ENCODE data around the gene ADGRF4. TPM values are rescaled to one million over a fixed set of nuclear protein-coding genes. Genes with fewer than 3 reads are reported as not detected.

ADGRF4 gene
- total RNA-seq, 1 donor from 2014 or later: not detected

DNA sequence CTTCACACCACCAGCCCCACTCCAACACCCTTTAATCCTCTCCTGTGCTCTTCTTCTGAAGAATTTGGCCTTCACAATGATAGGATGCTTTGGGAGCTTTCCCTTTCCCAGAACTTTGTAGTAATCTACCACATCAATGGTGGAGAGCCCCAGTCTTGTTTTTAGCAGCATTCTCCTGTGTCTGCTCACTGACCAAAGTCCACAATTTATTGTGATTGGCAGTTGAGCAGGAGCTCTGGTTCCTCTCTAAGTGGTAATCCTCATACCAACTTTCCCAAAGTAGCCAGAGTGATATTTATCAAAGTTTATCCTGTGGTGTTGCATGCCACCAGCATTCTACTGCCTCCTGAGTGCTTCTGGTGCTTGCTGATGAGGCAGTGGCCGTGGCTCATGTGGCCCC is 54.4 kb downstream of the ADGRF4 start:
- Mint-ChIP-seq H3K9me3 (ENCODE audit: unreplicated experiment) (no peaks in the 10 kb centered on the region), H3K36me3 (ENCODE audit: low read depth, unreplicated experiment) (no peaks in the 10 kb centered on the region), H3K4me3 (ENCODE audit: unreplicated experiment) (no peak overlapping the region), H3K27ac (ENCODE audit: unreplicated experiment) (no peak overlapping the region), H3K27me3 (ENCODE audit: unreplicated experiment) (no peaks in the 10 kb centered on the region), H3K4me1 (ENCODE audit: unreplicated experiment) (no peaks in the 10 kb centered on the region)
- TF ChIP-seq CTCF (IDR thresholded peaks at IDR 0.05; ENCODE audit: unreplicated experiment): no peak
- no peak for DNase-seq (ENCODE audit: low spot score)

- H3K27me3 Mint-ChIP-seq (ENCODE audit: unreplicated experiment): no peaks in the 10 kb centered on the region
- H3K36me3 Mint-ChIP-seq (ENCODE audit: low read depth, unreplicated experiment): no peaks in the 10 kb centered on the region
- TF ChIP-seq CTCF (IDR thresholded peaks at IDR 0.05; ENCODE audit: unreplicated experiment): no peak
- DNase-seq (ENCODE audit: low spot score): no peak
- H3K9me3 Mint-ChIP-seq (ENCODE audit: unreplicated experiment): no peaks in the 10 kb centered on the region
- H3K27ac Mint-ChIP-seq (ENCODE audit: unreplicated experiment): no peak overlapping the region
- no peaks in the 10 kb centered on the region for H3K4me1 Mint-ChIP-seq (ENCODE audit: unreplicated experiment)
- H3K4me3 Mint-ChIP-seq (ENCODE audit: unreplicated experiment): no peak overlapping the region
Measured at GRCh38 chr6:47759364-47759763, 61.0 kb downstream of the ADGRF4 start.

- Mint-ChIP-seq H3K4me3 (ENCODE audit: unreplicated experiment) (no peak overlapping the region), H3K4me1 (ENCODE audit: unreplicated experiment) (no peaks in the 10 kb centered on the region), H3K36me3 (ENCODE audit: low read depth, unreplicated experiment) (no peaks in the 10 kb centered on the region), H3K27ac (ENCODE audit: unreplicated experiment) (no peak overlapping the region), H3K9me3 (ENCODE audit: unreplicated experiment) (no peaks in the 10 kb centered on the region), H3K27me3 (ENCODE audit: unreplicated experiment) (no peaks in the 10 kb centered on the region)
- no peak for TF ChIP-seq CTCF (IDR thresholded peaks at IDR 0.05; ENCODE audit: unreplicated experiment)
- DNase-seq (ENCODE audit: low spot score): no peak
Measured at GRCh38 chr6:47762502-47762901, 64.1 kb downstream of the ADGRF4 start.

DNA sequence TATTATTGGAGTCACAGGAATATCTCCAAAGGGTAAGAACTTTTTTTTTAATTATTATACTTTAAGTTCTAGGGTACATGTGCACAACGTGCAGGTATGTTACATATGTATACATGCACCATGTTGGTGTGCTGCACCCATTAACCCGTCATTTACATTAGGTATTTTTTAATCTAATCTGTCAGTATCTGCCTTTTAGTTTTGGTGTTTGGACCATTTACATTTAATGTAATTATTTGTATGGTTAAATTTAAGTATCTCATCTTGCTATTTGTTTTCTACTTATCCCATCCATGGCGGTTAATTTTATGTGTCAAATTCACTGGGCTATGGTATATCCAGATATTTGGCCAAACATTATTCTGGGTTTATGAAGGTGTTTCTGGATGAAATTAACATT is 68.1 kb downstream of the ADGRF4 start:
- Mint-ChIP-seq H3K36me3 (ENCODE audit: low read depth, unreplicated experiment) (no peaks in the 10 kb centered on the region), H3K4me3 (ENCODE audit: unreplicated experiment) (no peak overlapping the region), H3K27me3 (ENCODE audit: unreplicated experiment) (no peaks in the 10 kb centered on the region), H3K9me3 (ENCODE audit: unreplicated experiment) (no peaks in the 10 kb centered on the region), H3K4me1 (ENCODE audit: unreplicated experiment) (peaks cover 2% of the 10 kb centered on the region), H3K27ac (ENCODE audit: unreplicated experiment) (no peak overlapping the region)
- DNase-seq (ENCODE audit: low spot score): no peak
- no peak for TF ChIP-seq CTCF (IDR thresholded peaks at IDR 0.05; ENCODE audit: unreplicated experiment)

- no peak for TF ChIP-seq CTCF (IDR thresholded peaks at IDR 0.05; ENCODE audit: unreplicated experiment)
- no peaks in the 10 kb centered on the region for H3K9me3 Mint-ChIP-seq (ENCODE audit: unreplicated experiment)
- no peak overlapping the region for H3K4me3 Mint-ChIP-seq (ENCODE audit: unreplicated experiment)
- DNase-seq (ENCODE audit: low spot score): no peak
- no peaks in the 10 kb centered on the region for H3K36me3 Mint-ChIP-seq (ENCODE audit: low read depth, unreplicated experiment)
- H3K4me1 Mint-ChIP-seq (ENCODE audit: unreplicated experiment): peaks cover 3% of the 10 kb centered on the region
- no peak overlapping the region for H3K27ac Mint-ChIP-seq (ENCODE audit: unreplicated experiment)
- no peaks in the 10 kb centered on the region for H3K27me3 Mint-ChIP-seq (ENCODE audit: unreplicated experiment)
Measured at GRCh38 chr6:47767102-47767501, 68.7 kb downstream of the ADGRF4 start.
